K562 (cell line): ENCODE measurements around the gene ADAM22. TPM values are rescaled to one million over a fixed set of nuclear protein-coding genes. Genes with fewer than 3 reads are reported as not detected.

Experiments used
- ATAC-seq: fragments of 200-7000 bp; cut with Tn5 transposase; 3 replicates; pipeline ENCODE4 v1.9.1; 2020; ENCODE audit warnings: moderate library complexity
- BruUV-seq: library from RNA; stranded (reverse); fragments of 400-500 nt; replicated peaks from 2 replicates; lab custom pipeline; 2021; lab: Mats Ljungman, UMichigan
- CTCF ChIA-PET: fragments of 300-600 bp; formaldehyde crosslinking; extraction: SDS; loops from one replicate; lab custom pipeline; 2021; ENCODE audit warnings: low intra/inter-chr PET ratio; lab: Yijun Ruan, JAX
- POLR2A ChIA-PET: fragments of 300-600, 350-650 bp; sonication (Branson Sonifier 250); formaldehyde crosslinking; extraction: SDS; loops from one replicate; lab custom pipeline; 2021; ENCODE audit warnings: antibody characterized with exemption, inconsistent platforms; lab: Yijun Ruan, JAX
- DNase-seq, 4 experiments: peaks; one replicate each; pipeline versions ENCODE4 v3.0.0 to v3.0.0-alpha.2; 2011 to 2018; ENCODE audit warnings: low spot score in 3 of 4, mixed read lengths in 3 of 4; ENCODE audit errors: extremely low read depth in 1 of 4
- FAIRE-seq: peaks from 2 replicates; lab custom pipeline; 2011; peaks lifted over from hg19 to GRCh38; lab: Jason Lieb, UNC
- H2AFZ ChIP-seq: 2 replicates; pipeline ENCODE4 v1.6.0; 2011; ENCODE audit warnings: low read depth, low read length, control low read depth, inconsistent platforms
- H3K27ac ChIP-seq: fragments of 200-600 bp; 3 replicates; pipeline ENCODE4 v1.8.0; 2011; ENCODE audit warnings: low read depth, mild to moderate bottlenecking, control low read depth, inconsistent platforms, low read length, moderate library complexity, mixed read lengths; ENCODE audit errors: extremely low read depth
- H3K27me3 ChIP-seq, 2 experiments: fragments of 300-600 bp in 1 of 2; 2 replicates in 1 of 2; 3 replicates in 1 of 2; pipeline versions ENCODE4 v1.6.0 to v1.8.0; 2011; ENCODE audit warnings: inconsistent platforms in 2 of 2, low read length in 2 of 2, mild to moderate bottlenecking in 1 of 2, mixed read lengths in 1 of 2, moderate library complexity in 1 of 2; ENCODE audit not compliant: control insufficient read depth in 2 of 2, insufficient read depth in 2 of 2
- H3K36me3 ChIP-seq: fragments of 300-600 bp; 3 replicates; pipeline ENCODE4 v1.8.0; 2011; ENCODE audit warnings: mild to moderate bottlenecking, low read length, inconsistent platforms; ENCODE audit not compliant: control insufficient read depth, insufficient read depth
- H3K4me1 ChIP-seq, 2 experiments: fragments of 200-600 bp in 1 of 2; replicated peaks in 1 of 2; 2 replicates in 1 of 2; 3 replicates in 1 of 2; pipeline versions ENCODE4 v1.5.1 to v1.8.0; 2011; ENCODE audit warnings: inconsistent platforms in 2 of 2, low read length in 2 of 2, mild to moderate bottlenecking in 1 of 2, mixed read lengths in 1 of 2, moderate library complexity in 1 of 2; ENCODE audit not compliant: control insufficient read depth in 2 of 2, insufficient read depth in 2 of 2
- H3K4me2 ChIP-seq: 2 replicates; pipeline ENCODE4 v1.6.1; 2011; ENCODE audit warnings: low read length, control low read depth, inconsistent platforms, mixed read lengths; ENCODE audit not compliant: insufficient read depth
- H3K4me3 ChIP-seq: fragments of 200-600 bp; sonication (generic), shearing (Covaris generic); 2 replicates; pipeline ENCODE4 v1.5.1; 2016; ENCODE audit warnings: control low read depth, inconsistent platforms
- H3K79me2 ChIP-seq: fragments of 200-600 bp; 3 replicates; pipeline ENCODE4 v1.8.0; 2011; ENCODE audit warnings: low read length, inconsistent platforms; ENCODE audit not compliant: control insufficient read depth, insufficient read depth
- H3K9ac ChIP-seq, 2 experiments: 2 replicates each; pipeline versions ENCODE4 v1.6.0 to v1.6.1; 2011; ENCODE audit warnings: low read depth in 2 of 2, low read length in 2 of 2, control low read depth in 1 of 2, inconsistent platforms in 1 of 2, mild to moderate bottlenecking in 1 of 2, mixed read lengths in 1 of 2; ENCODE audit not compliant: insufficient read depth in 1 of 2
- H3K9me1 ChIP-seq: one replicate; pipeline ENCODE4 v1.6.0; 2011; ENCODE audit warnings: inconsistent platforms, mild to moderate bottlenecking, low read length, moderate library complexity; ENCODE audit not compliant: control insufficient read depth, insufficient read depth
- H3K9me3 ChIP-seq: replicated peaks from 2 replicates; pipeline ENCODE4 v1.5.1; 2011; ENCODE audit warnings: low read depth, low read length, inconsistent platforms; ENCODE audit not compliant: control insufficient read depth, insufficient read depth
- H4K20me1 ChIP-seq: replicated peaks from 2 replicates; pipeline ENCODE4 v1.6.1; 2011; ENCODE audit warnings: low read length, inconsistent platforms, mixed read lengths; ENCODE audit not compliant: control insufficient read depth, insufficient read depth
- BMI1 ChIP-seq: fragments of 150-350 bp; IDR thresholded peaks from 2 replicates; pipeline ENCODE4 v1.6.1; 2014; ENCODE audit warnings: low read length
- BRCA1 ChIP-seq, 2 experiments: fragments of 450-650 bp in 1 of 2; sonication (generic) in 1 of 2; formaldehyde crosslinking in 1 of 2; IDR thresholded peaks; 2 replicates each; pipeline versions ENCODE4 v1.5.0 to v1.6.1; 2017 to 2020; ENCODE audit warnings: mild to moderate bottlenecking in 1 of 2, missing genetic modification reagents in 1 of 2
- CBX2 ChIP-seq: fragments of 200-600 bp; sonication (generic); IDR thresholded peaks from one replicate; pipeline ENCODE4 v1.6.1; 2012; ENCODE audit warnings: mild to moderate bottlenecking, low read length, inconsistent platforms; ENCODE audit not compliant: insufficient read depth, poor library complexity, severe bottlenecking
- FOXJ2 ChIP-seq: fragments of 200-800 bp; sonication (Bioruptor generic); IDR thresholded peaks from 2 replicates; pipeline ENCODE4 v1.6.1; 2016; ENCODE audit warnings: missing genetic modification characterization, missing compliant biosample characterization
- HCFC1 ChIP-seq: IDR thresholded peaks from 2 replicates; pipeline ENCODE4 v1.6.1; 2012; ENCODE audit warnings: low read depth, low read length, improper control_type of control experiment
- KDM1A ChIP-seq, 2 experiments: fragments of 450-650 bp; IDR thresholded peaks; 2 replicates each; pipeline ENCODE4 v1.6.1; 2016; ENCODE audit warnings: mild to moderate bottlenecking in 2 of 2
- KHSRP ChIP-seq: fragments of 450-650 bp; IDR thresholded peaks from 2 replicates; pipeline ENCODE4 v1.6.1; 2017
- MTA3 ChIP-seq: fragments of 450-650 bp; formaldehyde crosslinking; IDR thresholded peaks from 2 replicates; pipeline ENCODE4 v1.6.1; 2017; ENCODE audit warnings: mild to moderate bottlenecking, borderline replicate concordance
- NEUROD1 ChIP-seq: fragments of 150-350 bp; IDR thresholded peaks from 2 replicates; pipeline ENCODE4 v1.6.1; 2014; ENCODE audit warnings: borderline replicate concordance, low read length, low read depth; ENCODE audit not compliant: partially characterized antibody
- RBM15 ChIP-seq: fragments of 200-400 bp; formaldehyde crosslinking; IDR thresholded peaks from 2 replicates; pipeline ENCODE4 v1.6.1; 2018; ENCODE audit warnings: mild to moderate bottlenecking, low read length, moderate library complexity; ENCODE audit not compliant: insufficient read depth
- SMARCC2 ChIP-seq: fragments of 450-650 bp; IDR thresholded peaks from 2 replicates; pipeline ENCODE4 v1.6.1; 2017; ENCODE audit warnings: antibody characterized with exemption, moderate library complexity, mild to moderate bottlenecking, low read depth
- ZNF239 ChIP-seq: fragments of 250-450 bp; sonication (Bioruptor Pico); IDR thresholded peaks from 2 replicates; pipeline ENCODE4 v1.4.0; 2020; ENCODE audit warnings: mild to moderate bottlenecking
- WGBS: fragments of 100-300 bp; shearing (Covaris generic); methylation state at CpG from one replicate; pipeline ENCODE4 v1.1.6; 2016; ENCODE audit warnings: low coverage, mixed read lengths; ENCODE audit not compliant: insufficient coverage; ENCODE audit errors: missing lambda C conversion rate; 5-methylcytosine and 5-hydroxymethylcytosine counted together
- in situ Hi-C: fragments of 300-500 bp; cut with MboI; formaldehyde crosslinking; loops from 4 replicates; pipeline ENCODE4 v1.15.0; 2018; ENCODE audit warnings: inconsistent platforms, mixed read lengths
- intact Hi-C: fragments of 100-400 bp; cut with micrococcal nuclease; formaldehyde crosslinking; loops from 2 replicates; pipeline ENCODE4 v1.14.2; 2022
- polyA plus RNA-seq, 8 experiments: library from polyadenylated mRNA; depleted of rRNA in 4 of 8; stranded (reverse) in 5 of 8; unstranded in 3 of 8; fragments of >200 nt; fragmentation: Nextera tagmentation in 2 of 8; fragmentation: Illumina TruSeq in 1 of 8; extraction: Ambion mirVana in 2 of 8; extraction: Trizol in 1 of 8; gene quantifications; 2 replicates each; pipeline versions ENCODE4 v1.2.1 to v1.2.3, GENCODE V29; 2011 to 2014; ENCODE audit warnings: inconsistent platforms in 1 of 8, missing spikeins in 1 of 8
- total RNA-seq, 7 experiments: library from RNA; depleted of rRNA in 6 of 7; stranded (reverse); fragments of >200 nt in 6 of 7; fragmentation: Illumina TruSeq in 2 of 7; extraction: Trizol in 2 of 7; gene quantifications; 2 replicates each; pipeline versions ENCODE4 v1.2.1 to v1.2.3, GENCODE V29; 2011 to 2021; ENCODE audit warnings: low replicate concordance in 1 of 7
- TF ChIP-seq, protein P1 (sequence below): fragments of 450-650 bp; IDR thresholded peaks from 2 replicates; pipeline ENCODE4 v1.7.1; 2018; ENCODE audit warnings: mild to moderate bottlenecking, low read depth; ENCODE audit not compliant: partially characterized antibody

The ADAM22 gene
- total and polyA plus RNA-seq, 9 of the 15 experiments (the other 6 are each of a cell fraction or from before 2014, with no cell fraction given), result 0.01 to 0.58 (median 0.18) TPM

DNA sequence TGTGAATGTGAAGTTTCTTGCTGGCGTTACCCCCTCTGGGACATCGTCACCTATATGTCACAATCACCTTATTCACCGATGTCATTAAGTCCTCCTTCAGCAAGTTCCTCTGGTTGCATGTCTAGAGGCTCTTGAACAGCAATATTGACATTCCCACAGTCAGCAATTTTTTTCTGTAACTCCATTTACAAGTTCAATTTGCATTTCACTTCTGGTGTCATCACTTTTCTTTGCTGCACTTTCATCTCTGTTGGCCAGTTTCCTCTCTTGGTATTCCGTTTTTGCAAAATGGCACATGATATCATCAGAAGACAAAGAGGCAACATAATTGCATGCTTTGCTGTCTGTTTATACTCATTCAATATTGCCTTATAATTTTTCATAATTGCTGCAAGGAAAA, 216.0 kb downstream of the ADAM22 start (continued):
- TF ChIP-seq BRCA1 (IDR thresholded peaks at IDR 0.05) (no peak), BRCA1 (CRISPR knock-in tag; IDR thresholded peaks at IDR 0.05) (no peak)
- TF ChIP-seq, all 486 proteins: peak for 5

DNA sequence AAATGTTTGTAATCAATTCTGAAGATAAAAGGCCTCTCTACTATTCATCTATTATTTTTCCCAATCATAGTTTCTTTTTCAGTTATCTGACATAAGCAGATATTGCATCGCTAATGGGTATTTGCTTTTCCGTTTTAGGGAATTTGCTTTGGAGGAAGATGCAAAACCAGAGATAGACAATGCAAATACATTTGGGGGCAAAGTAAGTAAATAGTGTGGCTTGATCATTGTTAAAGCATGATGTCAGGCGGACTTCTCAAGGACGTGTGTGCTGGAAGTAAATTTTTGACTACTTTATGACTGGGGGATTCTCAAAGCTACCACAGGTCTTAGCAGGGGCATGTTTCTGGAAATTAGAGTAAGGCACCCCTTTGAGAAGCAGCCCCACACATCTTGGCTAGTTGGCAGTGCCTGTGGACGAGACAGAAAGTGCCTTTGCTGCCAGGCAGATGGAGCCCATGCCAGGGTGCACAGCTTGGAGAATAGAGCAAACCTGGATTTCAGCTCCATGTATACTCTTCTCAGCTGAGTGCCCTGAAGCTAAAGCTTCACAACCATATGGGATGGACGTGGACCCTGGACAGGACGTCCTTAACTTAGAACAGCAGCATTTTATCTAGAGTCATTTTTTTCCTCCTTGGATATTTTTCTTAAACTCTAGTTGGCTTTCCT, 217.2 kb downstream of the ADAM22 start:
- no peak overlapping the region for H3K27ac ChIP-seq
- TF ChIP-seq CBX2 (no peak), HCFC1 (no peak)
- ATAC-seq (no peak), DNase-seq (no peak), FAIRE-seq (no peak)
- no peaks in the 10 kb centered on the region for H3K9me3 ChIP-seq
- in situ Hi-C loops (no loop called here), intact Hi-C loops (no loop called here)
- H3K36me3 ChIP-seq, result no peaks in the 10 kb centered on the region
- no peaks in the 10 kb centered on the region for H3K27me3 ChIP-seq
- H3K9ac ChIP-seq, result no peak overlapping the region
- H3K4me1 ChIP-seq, result no peaks in the 10 kb centered on the region
- BruUV-seq, result no TSS peak
- ChIA-PET POLR2A (no interaction called here), CTCF (no interaction called here)
- no peak overlapping the region for H2AFZ ChIP-seq
- no peak overlapping the region for H3K4me3 ChIP-seq
- no peaks in the 10 kb centered on the region for H3K9me1 ChIP-seq
- H4K20me1 ChIP-seq, result no peaks in the 10 kb centered on the region
- under 1% methylated on average over 7 of the region's 7 CpGs for WGBS
- H3K79me2 ChIP-seq, result no peaks in the 10 kb centered on the region
- H3K4me2 ChIP-seq, result no peak overlapping the region

DNA sequence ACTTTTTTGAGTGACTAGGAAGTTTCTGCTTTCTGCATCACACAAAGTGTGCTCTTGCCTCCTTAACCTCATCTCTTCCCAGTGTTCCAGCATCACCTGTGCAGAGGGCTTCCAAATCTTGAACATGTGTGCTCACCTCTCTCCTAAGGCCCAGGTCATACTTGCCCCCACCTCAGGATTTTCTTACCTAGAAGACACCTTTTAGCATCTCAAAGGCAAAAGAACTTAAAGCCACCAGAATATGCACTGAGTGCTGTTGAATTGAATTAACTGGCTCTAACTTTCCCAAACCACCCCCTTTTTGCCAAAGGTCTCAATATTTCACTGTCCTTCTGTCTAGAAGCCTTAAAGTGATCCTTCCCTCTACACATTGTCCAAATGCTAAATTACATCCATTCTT, 219.3 kb downstream of the ADAM22 start:
- no peak overlapping the region for H3K4me2 ChIP-seq
- no peak for ATAC-seq
- FAIRE-seq, result no peak
- H3K9ac ChIP-seq, result no peak overlapping the region
- H3K9me3 ChIP-seq, result no peaks in the 10 kb centered on the region
- no peaks in the 10 kb centered on the region for H3K36me3 ChIP-seq
- no peak overlapping the region for H3K27ac ChIP-seq
- H3K79me2 ChIP-seq, result no peaks in the 10 kb centered on the region
- no TSS peak for BruUV-seq
- intact Hi-C loops (no loop called here), in situ Hi-C loops (no loop called here)
- H3K27me3 ChIP-seq, result no peaks in the 10 kb centered on the region
- ChIA-PET CTCF (no interaction called here), POLR2A (no interaction called here)
- no peaks in the 10 kb centered on the region for H3K4me1 ChIP-seq
- H4K20me1 ChIP-seq, result no peaks in the 10 kb centered on the region
- no peak overlapping the region for H2AFZ ChIP-seq
- H3K4me3 ChIP-seq, result no peak overlapping the region
- DNase-seq, result no peak
- H3K9me1 ChIP-seq, result no peaks in the 10 kb centered on the region
- TF ChIP-seq FOXJ2 (tag), result no peak
- no peak for TF ChIP-seq MTA3
- TF ChIP-seq KHSRP, result no peak
- TF ChIP-seq SMARCC2, result no peak
- TF ChIP-seq BMI1, result no peak
- TF ChIP-seq ZNF239 (CRISPR knock-in tag), result no peak
- no peak for TF ChIP-seq KDM1A (IDR thresholded peaks at IDR 0.05)
- TF ChIP-seq, protein P1, sequence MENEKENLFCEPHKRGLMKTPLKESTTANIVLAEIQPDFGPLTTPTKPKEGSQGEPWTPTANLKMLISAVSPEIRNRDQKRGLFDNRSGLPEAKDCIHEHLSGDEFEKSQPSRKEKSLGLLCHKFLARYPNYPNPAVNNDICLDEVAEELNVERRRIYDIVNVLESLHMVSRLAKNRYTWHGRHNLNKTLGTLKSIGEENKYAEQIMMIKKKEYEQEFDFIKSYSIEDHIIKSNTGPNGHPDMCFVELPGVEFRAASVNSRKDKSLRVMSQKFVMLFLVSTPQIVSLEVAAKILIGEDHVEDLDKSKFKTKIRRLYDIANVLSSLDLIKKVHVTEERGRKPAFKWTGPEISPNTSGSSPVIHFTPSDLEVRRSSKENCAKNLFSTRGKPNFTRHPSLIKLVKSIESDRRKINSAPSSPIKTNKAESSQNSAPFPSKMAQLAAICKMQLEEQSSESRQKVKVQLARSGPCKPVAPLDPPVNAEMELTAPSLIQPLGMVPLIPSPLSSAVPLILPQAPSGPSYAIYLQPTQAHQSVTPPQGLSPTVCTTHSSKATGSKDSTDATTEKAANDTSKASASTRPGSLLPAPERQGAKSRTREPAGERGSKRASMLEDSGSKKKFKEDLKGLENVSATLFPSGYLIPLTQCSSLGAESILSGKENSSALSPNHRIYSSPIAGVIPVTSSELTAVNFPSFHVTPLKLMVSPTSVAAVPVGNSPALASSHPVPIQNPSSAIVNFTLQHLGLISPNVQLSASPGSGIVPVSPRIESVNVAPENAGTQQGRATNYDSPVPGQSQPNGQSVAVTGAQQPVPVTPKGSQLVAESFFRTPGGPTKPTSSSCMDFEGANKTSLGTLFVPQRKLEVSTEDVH, result no peak
- TF ChIP-seq RBM15, result no peak
- TF ChIP-seq NEUROD1, result no peak
